ENCODE data around the gene TMTC3. TPM values are rescaled to one million over a fixed set of nuclear protein-coding genes. Genes with fewer than 3 reads are reported as not detected.
A peak's percentile ranks its signal among the peaks of the same experiment; 100 is the strongest.
"Not testable (repeated sequence)": the region's sequence is repeated elsewhere in the genome, so short reads cannot be mapped to it uniquely, and the experiment has no call there.

TMTC3 gene
- polyA plus RNA-seq, 3 donors from 2014 or later = 1.7 to 3.7 (median 1.7) TPM

- Mint-ChIP-seq H3K27me3 (ENCODE audit: low read depth in 3 of 3) (no peaks in the 10 kb centered on the region), H3K4me1 (no peaks in the 10 kb centered on the region), H3K36me3 (peaks cover 20 to 61% (median 29%) of the 10 kb centered on the region in 3 donors), H3K4me3 (no peak overlapping the region), H3K9me3 (peaks cover 0 to 2% (median 0%) of the 10 kb centered on the region in 6 donors), H3K27ac (no peak overlapping the region)
- DNase-seq = no peak
Measured at GRCh38 chr12:88182416-88182815, 40.3 kb downstream of the TMTC3 start.

DNA sequence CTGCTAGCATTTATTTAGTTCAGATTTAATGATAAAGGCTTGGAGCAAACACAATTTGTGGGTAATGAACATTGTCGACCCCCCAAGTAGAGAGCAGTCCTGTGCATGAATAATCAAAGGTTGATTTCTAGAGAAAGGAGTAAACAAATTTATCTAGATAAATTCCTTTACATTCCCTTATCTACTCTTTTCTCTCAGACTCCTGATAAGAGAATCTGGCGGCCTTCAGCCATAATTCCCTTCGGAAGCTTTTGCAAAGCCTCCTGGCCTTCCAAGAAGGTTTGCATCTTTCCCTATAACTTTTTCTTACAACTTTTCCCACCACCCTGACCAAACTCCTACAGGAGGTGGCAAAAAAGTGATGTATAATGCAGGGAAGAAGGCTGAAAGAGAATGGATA is 42.1 kb downstream of the TMTC3 start:
- no peak for DNase-seq
- Mint-ChIP-seq H3K27ac (no peak overlapping the region), H3K4me1 (no peaks in the 10 kb centered on the region), H3K9me3 (peaks cover 0 to 2% (median 0%) of the 10 kb centered on the region in 6 donors), H3K36me3 (peaks cover 20 to 47% (median 20%) of the 10 kb centered on the region in 3 donors), H3K27me3 (ENCODE audit: low read depth in 3 of 3) (no peaks in the 10 kb centered on the region), H3K4me3 (no peak overlapping the region)

DNA sequence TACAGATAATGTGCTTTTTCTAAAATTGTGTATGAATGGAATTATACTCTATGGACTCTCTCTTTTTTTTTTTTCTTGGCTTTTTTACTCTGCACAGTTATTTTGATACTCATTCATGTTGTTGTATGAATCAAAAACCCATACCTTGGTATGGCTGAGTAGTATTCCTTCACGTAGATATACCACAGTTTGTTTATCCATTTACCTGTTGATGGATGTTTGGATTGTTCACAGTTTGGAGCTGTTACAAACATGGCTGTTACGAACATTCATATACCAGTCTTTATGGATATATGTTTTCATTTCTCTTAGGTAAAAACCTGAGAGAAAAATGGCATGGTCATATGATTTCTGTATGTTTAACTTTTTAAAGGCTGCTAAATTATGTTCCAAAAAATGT is 43.2 kb downstream of the TMTC3 start:
- no peak for DNase-seq
- no peak overlapping the region for H3K27ac Mint-ChIP-seq
- H3K36me3 Mint-ChIP-seq = peaks cover 10 to 36% (median 20%) of the 10 kb centered on the region in 3 donors
- H3K27me3 Mint-ChIP-seq (ENCODE audit: low read depth in 3 of 3) = no peaks in the 10 kb centered on the region
- H3K4me3 Mint-ChIP-seq = no peak overlapping the region
- peaks cover 0 to 2% (median 0%) of the 10 kb centered on the region in 6 donors for H3K9me3 Mint-ChIP-seq
- no peaks in the 10 kb centered on the region for H3K4me1 Mint-ChIP-seq

DNA sequence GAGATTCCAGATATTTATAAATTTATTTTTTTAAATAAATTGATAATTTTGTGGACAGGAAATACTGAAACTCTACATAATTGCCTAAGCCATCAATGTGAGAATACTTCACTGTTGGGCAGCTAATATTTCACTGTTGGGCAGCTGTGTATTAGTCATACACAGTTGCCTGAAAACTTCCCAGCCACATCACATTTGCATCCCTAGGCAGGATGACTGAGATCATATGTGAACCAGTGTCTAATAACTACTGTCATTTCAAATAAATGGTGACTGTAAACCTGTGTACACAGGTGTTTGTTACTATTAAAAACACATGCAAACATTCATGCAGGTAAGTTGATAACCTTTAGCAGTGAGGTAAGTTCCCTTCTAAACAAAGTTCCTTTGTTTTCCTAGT is 43.9 kb downstream of the TMTC3 start:
- no peak overlapping the region for H3K27ac Mint-ChIP-seq
- no peaks in the 10 kb centered on the region for H3K4me1 Mint-ChIP-seq
- H3K9me3 Mint-ChIP-seq = peaks cover 0 to under 1% (median 0%) of the 10 kb centered on the region in 6 donors
- no peak overlapping the region for H3K4me3 Mint-ChIP-seq
- peaks cover 8 to 29% (median 20%) of the 10 kb centered on the region in 3 donors for H3K36me3 Mint-ChIP-seq
- no peaks in the 10 kb centered on the region for H3K27me3 Mint-ChIP-seq (ENCODE audit: low read depth in 3 of 3)
- no peak for DNase-seq

GRCh38 chr12:88187571-88187970 is 45.5 kb downstream of the TMTC3 start:
- no peak overlapping the region for H3K27ac Mint-ChIP-seq
- H3K4me1 Mint-ChIP-seq = no peaks in the 10 kb centered on the region
- H3K36me3 Mint-ChIP-seq = peaks cover 10 to 16% (median 13%) of the 10 kb centered on the region in 3 donors
- DNase-seq = no peak
- H3K27me3 Mint-ChIP-seq (ENCODE audit: low read depth in 3 of 3) = no peaks in the 10 kb centered on the region
- no peaks in the 10 kb centered on the region for H3K9me3 Mint-ChIP-seq
- H3K4me3 Mint-ChIP-seq = no peak overlapping the region

GRCh38 chr12:88188180-88188579 is 46.1 kb downstream of the TMTC3 start:
- DNase-seq = no peak
- H3K27me3 Mint-ChIP-seq (ENCODE audit: low read depth in 3 of 3) = no peaks in the 10 kb centered on the region
- no peak overlapping the region for H3K4me3 Mint-ChIP-seq
- no peaks in the 10 kb centered on the region for H3K9me3 Mint-ChIP-seq
- peaks cover 10 to 13% (median 13%) of the 10 kb centered on the region in 3 donors for H3K36me3 Mint-ChIP-seq
- H3K4me1 Mint-ChIP-seq = no peaks in the 10 kb centered on the region
- H3K27ac Mint-ChIP-seq = no peak overlapping the region

DNA sequence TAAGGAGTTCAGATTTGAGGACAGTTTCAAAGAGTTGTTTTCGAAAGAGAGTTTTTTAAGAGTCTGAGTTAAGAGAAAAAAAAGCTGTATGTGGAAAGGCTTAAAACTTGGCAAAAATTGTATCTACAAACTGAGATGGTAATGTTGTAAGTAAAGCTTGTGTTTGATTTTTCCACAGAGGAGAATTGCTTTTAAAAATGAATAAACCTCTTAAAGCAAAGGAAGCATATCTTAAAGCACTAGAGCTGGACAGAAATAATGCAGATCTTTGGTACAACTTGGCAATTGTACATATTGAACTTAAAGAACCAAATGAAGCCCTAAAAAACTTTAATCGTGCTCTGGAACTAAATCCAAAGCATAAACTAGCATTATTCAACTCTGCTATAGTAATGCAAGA is 50.3 kb downstream of the TMTC3 start:
- H3K9me3 Mint-ChIP-seq = no peaks in the 10 kb centered on the region
- no peaks in the 10 kb centered on the region for H3K27me3 Mint-ChIP-seq (ENCODE audit: low read depth in 3 of 3)
- no peak overlapping the region for H3K27ac Mint-ChIP-seq
- no peak for DNase-seq
- peaks cover 16 to 25% (median 25%) of the 10 kb centered on the region in 3 donors for H3K36me3 Mint-ChIP-seq
- H3K4me3 Mint-ChIP-seq = no peak overlapping the region
- no peaks in the 10 kb centered on the region for H3K4me1 Mint-ChIP-seq

DNA sequence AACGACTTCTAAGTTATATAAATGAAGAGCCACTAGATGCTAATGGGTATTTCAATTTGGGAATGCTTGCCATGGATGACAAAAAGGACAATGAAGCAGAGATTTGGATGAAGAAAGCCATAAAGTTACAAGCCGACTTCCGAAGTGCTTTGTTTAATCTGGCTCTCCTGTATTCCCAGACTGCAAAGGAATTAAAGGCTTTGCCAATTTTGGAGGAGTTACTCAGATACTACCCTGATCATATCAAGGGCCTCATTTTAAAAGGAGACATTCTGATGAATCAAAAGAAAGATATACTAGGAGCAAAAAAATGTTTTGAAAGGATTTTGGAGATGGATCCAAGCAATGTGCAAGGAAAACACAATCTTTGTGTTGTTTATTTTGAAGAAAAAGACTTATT is 52.8 kb downstream of the TMTC3 start:
- Mint-ChIP-seq H3K4me3 (no peak overlapping the region), H3K9me3 (no peaks in the 10 kb centered on the region), H3K27ac (peak overlapping the region in 1 of 6 donors; percentile 14), H3K36me3 (peaks cover 16 to 25% (median 22%) of the 10 kb centered on the region in 3 donors), H3K4me1 (no peaks in the 10 kb centered on the region), H3K27me3 (ENCODE audit: low read depth in 3 of 3) (peaks cover 0 to 2% (median 0%) of the 10 kb centered on the region in 3 donors)
- no peak for DNase-seq

DNA sequence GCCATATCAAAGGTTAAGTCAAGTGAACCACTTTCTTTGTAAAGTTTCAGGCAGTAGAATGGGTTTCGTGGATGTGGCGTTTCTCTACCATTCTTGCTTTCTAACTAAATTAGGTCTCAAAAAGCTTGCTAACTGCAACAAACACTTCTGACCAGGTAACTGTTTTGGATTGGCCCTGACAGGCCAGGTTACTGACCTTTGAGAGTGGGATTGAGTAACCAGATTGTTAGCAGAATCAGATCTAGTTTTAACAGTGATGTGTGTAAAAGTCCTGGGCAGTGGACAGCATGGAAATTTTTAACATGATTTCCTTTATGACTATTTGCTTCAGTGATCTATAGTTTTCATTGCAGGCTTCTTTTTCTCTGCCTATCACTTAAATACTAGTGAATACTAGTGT is 57.9 kb downstream of the TMTC3 start:
- H3K4me1 Mint-ChIP-seq = no peaks in the 10 kb centered on the region
- peak overlapping the region in 1 of 6 donors; percentile 20 for H3K27ac Mint-ChIP-seq
- no peak overlapping the region for H3K4me3 Mint-ChIP-seq
- H3K27me3 Mint-ChIP-seq (ENCODE audit: low read depth in 3 of 3) = peaks cover 0 to 2% (median 0%) of the 10 kb centered on the region in 3 donors
- DNase-seq = no peak
- H3K36me3 Mint-ChIP-seq = peaks cover 5 to 14% (median 13%) of the 10 kb centered on the region in 3 donors
- H3K9me3 Mint-ChIP-seq = no peaks in the 10 kb centered on the region

- Mint-ChIP-seq H3K4me3 (no peak overlapping the region), H3K27me3 (ENCODE audit: low read depth in 3 of 3) (peaks cover 0 to 2% (median 2%) of the 10 kb centered on the region in 3 donors), H3K27ac (no peak overlapping the region), H3K4me1 (no peaks in the 10 kb centered on the region), H3K36me3 (no peaks in the 10 kb centered on the region), H3K9me3 (peaks cover 0 to 3% (median 0%) of the 10 kb centered on the region in 6 donors)
- no peak for DNase-seq
Measured at GRCh38 chr12:88202500-88202899, 60.4 kb downstream of the TMTC3 start.

DNA sequence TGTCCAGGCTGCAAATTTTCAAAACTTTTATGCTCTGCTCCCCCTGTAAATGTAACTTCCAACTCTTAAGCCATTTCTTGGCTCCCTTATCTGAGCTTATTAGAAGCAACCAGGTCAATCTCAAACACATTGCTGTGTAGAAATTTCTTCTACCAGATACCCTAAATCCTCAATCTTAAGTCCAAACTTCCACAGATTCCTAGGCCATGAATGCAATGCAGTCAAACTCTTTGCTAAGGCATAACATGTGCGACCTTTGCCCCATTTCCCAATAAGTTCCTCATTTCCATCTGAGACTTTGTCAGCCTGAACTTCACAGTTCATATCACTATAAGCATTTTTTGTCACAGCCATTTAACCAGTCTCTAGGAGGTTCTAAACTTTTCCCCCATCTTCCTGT is 64.5 kb downstream of the TMTC3 start:
- Mint-ChIP-seq H3K9me3 (peaks cover 4 to 14% (median 9%) of the 10 kb centered on the region in 6 donors), H3K27me3 (ENCODE audit: low read depth in 3 of 3) (peaks cover 0 to 2% (median 1%) of the 10 kb centered on the region in 3 donors), H3K27ac (no peak overlapping the region)

DNA sequence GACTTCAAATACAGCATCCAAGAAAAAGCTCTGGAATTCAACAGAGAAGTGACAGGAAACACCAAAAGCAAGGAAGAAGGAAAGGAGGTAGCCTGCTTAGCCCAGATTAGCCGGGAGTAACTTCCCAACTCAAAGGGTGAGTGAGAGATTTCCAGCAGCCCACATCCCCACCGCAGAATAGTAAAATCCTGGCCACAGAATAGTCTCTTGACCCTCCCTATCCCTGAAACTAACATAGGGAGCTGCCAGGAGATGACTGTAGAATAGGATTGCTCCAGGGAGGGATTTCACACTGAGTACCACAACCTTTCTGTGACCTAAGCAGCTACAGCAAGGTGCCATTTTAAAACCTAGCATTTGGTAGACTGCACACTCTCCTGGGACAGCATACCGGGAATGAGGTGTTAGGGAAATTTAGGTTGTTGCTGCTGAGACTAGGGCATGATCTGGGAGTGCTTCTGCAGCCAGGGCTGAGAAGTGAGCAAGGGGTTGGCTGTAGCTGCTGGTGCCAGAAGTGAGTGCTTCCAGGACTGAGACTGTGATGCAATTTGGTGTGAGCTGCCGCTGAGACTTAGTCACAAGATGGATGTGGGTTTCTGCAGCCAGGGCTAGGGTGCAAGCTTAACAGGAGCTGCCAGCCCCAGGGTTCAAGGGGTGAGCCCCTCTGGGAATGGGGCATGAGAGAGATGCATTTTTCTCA is 66.0 kb downstream of the TMTC3 start:
- Mint-ChIP-seq H3K27me3 (ENCODE audit: low read depth in 3 of 3) (peaks cover 0 to 2% (median 1%) of the 10 kb centered on the region in 3 donors), H3K36me3 (no peaks in the 10 kb centered on the region), H3K27ac (no peak overlapping the region), H3K4me1 (no peaks in the 10 kb centered on the region), H3K4me3 (no peak overlapping the region), H3K9me3 (peaks cover 4 to 26% (median 14%) of the 10 kb centered on the region in 6 donors)
- DNase-seq = no peak

More for the DNA sequence above, 64.5 kb downstream of the TMTC3 start:
- Mint-ChIP-seq H3K36me3 (no peaks in the 10 kb centered on the region), H3K4me3 (no peak overlapping the region), H3K4me1 (no peaks in the 10 kb centered on the region)
- no peak for DNase-seq

- H3K27ac Mint-ChIP-seq = no peak overlapping the region
- H3K36me3 Mint-ChIP-seq = peaks cover 0 to under 1% (median 0%) of the 10 kb centered on the region in 3 donors
- H3K4me1 Mint-ChIP-seq = no peaks in the 10 kb centered on the region
- H3K4me3 Mint-ChIP-seq = no peak overlapping the region
- peaks cover 0 to 2% (median 1%) of the 10 kb centered on the region in 3 donors for H3K27me3 Mint-ChIP-seq (ENCODE audit: low read depth in 3 of 3)
- no peak for DNase-seq
- H3K9me3 Mint-ChIP-seq = peaks cover 4 to 32% (median 15%) of the 10 kb centered on the region in 6 donors
Measured at GRCh38 chr12:88208661-88209060, 66.6 kb downstream of the TMTC3 start.

DNA sequence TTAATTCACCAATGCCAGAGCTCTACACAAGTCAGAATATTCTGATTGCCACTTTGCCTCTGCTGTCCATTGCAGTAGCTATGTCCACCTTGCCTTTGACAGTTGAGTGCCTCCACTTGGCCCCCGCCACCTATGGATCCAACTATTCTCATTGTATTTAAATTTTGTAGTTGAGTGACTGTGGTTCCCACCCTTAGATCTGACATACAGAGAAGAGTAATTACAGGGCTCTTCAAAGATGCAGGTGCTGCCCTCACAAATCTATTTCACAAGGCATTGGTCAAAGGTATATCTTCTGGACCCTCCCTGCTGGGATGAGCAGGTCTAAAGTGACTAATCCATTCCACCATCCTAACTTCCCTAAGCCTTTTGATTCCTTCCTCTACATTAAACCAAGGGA is 68.2 kb downstream of the TMTC3 start:
- DNase-seq; H3K27ac Mint-ChIP-seq; H3K27me3 Mint-ChIP-seq (ENCODE audit: low read depth in 3 of 3); H3K4me1 Mint-ChIP-seq; H3K36me3 Mint-ChIP-seq; H3K4me3 Mint-ChIP-seq: not testable (repeated sequence)
- H3K9me3 Mint-ChIP-seq = peaks cover 4 to 41% (median 17%) of the 10 kb centered on the region in 6 donors

All from immature natural killer cell (primary cell).